SH-SY5Y (cell line): ENCODE measurements around the gene CNOT11.

Source experiments
- GATA2 ChIP-seq: IDR thresholded peaks from 2 replicates; pipeline ENCODE4 v1.6.1; 2011; ENCODE audit warnings: mild to moderate bottlenecking, low read depth, low read length
- GATA3 ChIP-seq: IDR thresholded peaks from 2 replicates; pipeline ENCODE4 v1.6.1; 2011; ENCODE audit warnings: low read depth, mild to moderate bottlenecking, low read length, moderate library complexity

GRCh38 chr2:101282980-101283379 is 30.3 kb downstream of the CNOT11 start:
- TF ChIP-seq GATA3: no peak
- no peak for TF ChIP-seq GATA2
